Nephron progenitor cell (in vitro differentiated cells): Measurements from ENCODE around the gene ZDHHC17.
"Not testable (repeated sequence)": the region's sequence is repeated elsewhere in the genome, so short reads cannot be mapped to it uniquely, and the experiment has no call there.

Source experiments
- DNase-seq: peaks from one replicate; pipeline ENCODE4 v3.0.0; 2021
- H3K27ac Mint-ChIP-seq: 2 replicates; pipeline ENCODE4 v1.8.0; 2021; ENCODE audit warnings: mild to moderate bottlenecking, moderate library complexity, mixed read lengths
- H3K27me3 Mint-ChIP-seq: 2 replicates; pipeline ENCODE4 v1.8.0; 2021; ENCODE audit warnings: mild to moderate bottlenecking, low read depth, mixed read lengths; ENCODE audit not compliant: poor library complexity
- H3K36me3 Mint-ChIP-seq: 2 replicates; pipeline ENCODE4 v1.8.0; 2021; ENCODE audit warnings: low read depth, mixed read lengths
- H3K4me1 Mint-ChIP-seq: 2 replicates; pipeline ENCODE4 v1.8.0; 2021; ENCODE audit warnings: mixed read lengths
- H3K4me3 Mint-ChIP-seq: 2 replicates; pipeline ENCODE4 v1.8.0; 2021; ENCODE audit warnings: mild to moderate bottlenecking, moderate library complexity, mixed read lengths
- H3K9me3 Mint-ChIP-seq: 2 replicates; pipeline ENCODE4 v1.8.0; 2021; ENCODE audit warnings: mild to moderate bottlenecking, moderate library complexity, mixed read lengths
- CTCF ChIP-seq: fragments of 200-600 bp; sonication (generic); IDR thresholded peaks from 2 replicates; pipeline ENCODE4 v1.5.0; 2021; ENCODE audit warnings: antibody characterized with exemption

ZDHHC17 gene

GRCh38 chr12:76719171-76720041 lies 44.5 kb upstream of the ZDHHC17 start:
- TF ChIP-seq CTCF, result no peak
- Mint-ChIP-seq H3K4me1 (peaks cover 6% of the 10 kb centered on the region), H3K27me3 (peaks cover 5% of the 10 kb centered on the region), H3K36me3 (no peaks in the 10 kb centered on the region), H3K4me3 (no peak overlapping the region), H3K27ac (no peak overlapping the region), H3K9me3 (no peaks in the 10 kb centered on the region)
- DNase-seq, result no peak

DNA sequence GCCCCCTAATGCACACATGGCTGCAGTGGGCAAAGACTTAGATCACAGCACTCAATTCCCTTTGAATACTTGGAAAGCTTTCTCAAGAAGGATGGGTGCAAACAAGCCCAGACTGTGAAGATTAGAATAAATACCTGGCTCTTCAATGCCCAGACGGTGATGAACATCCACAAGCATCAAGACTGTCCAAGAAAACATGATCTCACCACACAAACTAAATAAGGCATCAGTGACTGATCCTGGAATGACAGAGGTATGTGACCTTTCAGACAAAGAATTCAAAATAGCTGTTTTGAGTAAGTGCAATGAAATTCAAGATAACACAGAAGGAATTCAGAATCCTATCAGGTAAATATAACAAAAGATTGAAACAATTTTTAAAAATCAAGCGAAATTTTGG lies 43.8 kb upstream of the ZDHHC17 start:
- Mint-ChIP-seq H3K4me1 (peaks cover 6% of the 10 kb centered on the region), H3K27ac (peak overlapping the region; percentile 1)
- no peak for DNase-seq

DNA sequence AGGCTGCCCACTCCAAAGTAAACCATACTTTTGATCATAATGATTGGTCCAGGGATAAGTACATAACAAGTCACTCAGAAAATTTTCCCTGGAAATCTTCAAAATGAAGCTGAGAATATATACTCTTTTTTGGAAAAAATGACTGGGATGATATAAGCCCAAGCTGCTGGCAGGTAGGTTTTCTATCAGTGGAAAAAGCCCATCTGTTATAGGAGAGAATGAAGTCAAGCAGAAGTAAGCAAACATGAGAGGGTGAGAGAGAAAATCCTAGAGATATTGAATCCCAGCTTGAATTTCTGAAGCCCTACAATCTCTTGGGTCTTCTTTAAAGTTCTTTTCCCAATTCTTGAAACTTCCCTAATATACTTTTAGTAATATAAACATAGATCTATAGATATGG lies 37.3 kb upstream of the ZDHHC17 start:
- no peak for DNase-seq
- TF ChIP-seq CTCF, result no peak
- H3K27ac Mint-ChIP-seq, result no peak overlapping the region
- H3K27me3 Mint-ChIP-seq, result peaks cover 8% of the 10 kb centered on the region
- no peaks in the 10 kb centered on the region for H3K9me3 Mint-ChIP-seq
- no peaks in the 10 kb centered on the region for H3K36me3 Mint-ChIP-seq
- H3K4me3 Mint-ChIP-seq, result no peak overlapping the region
- H3K4me1 Mint-ChIP-seq, result no peaks in the 10 kb centered on the region

More for the DNA sequence above, 43.8 kb upstream of the ZDHHC17 start:
- Mint-ChIP-seq H3K36me3 (no peaks in the 10 kb centered on the region), H3K4me3 (no peak overlapping the region), H3K27me3 (peaks cover 1% of the 10 kb centered on the region), H3K9me3 (no peaks in the 10 kb centered on the region)
- no peak for TF ChIP-seq CTCF

DNA sequence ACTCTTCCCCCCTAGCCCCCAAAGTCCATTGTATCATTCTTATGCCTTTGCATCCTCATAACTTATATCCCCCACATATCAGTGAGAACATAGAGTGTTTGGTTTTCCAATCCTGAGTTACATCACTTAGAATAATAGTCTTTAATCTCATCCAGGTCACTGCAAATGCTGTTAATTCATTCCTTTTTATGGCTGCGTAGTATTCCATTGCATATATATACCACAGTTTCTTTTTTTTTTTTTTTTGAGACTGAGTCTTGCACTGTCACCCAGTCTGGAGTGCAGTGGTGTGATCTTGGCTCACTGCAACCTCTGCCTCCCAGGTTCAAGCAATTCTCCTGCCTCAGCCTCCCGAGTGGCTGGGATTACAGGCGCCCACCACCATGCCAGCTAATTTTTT lies 31.7 kb upstream of the ZDHHC17 start:
- H3K4me3 Mint-ChIP-seq, DNase-seq, H3K4me1 Mint-ChIP-seq, H3K27ac Mint-ChIP-seq, H3K27me3 Mint-ChIP-seq: not testable (repeated sequence)
- peaks cover 52% of the 10 kb centered on the region for H3K9me3 Mint-ChIP-seq
- peaks cover 30% of the 10 kb centered on the region for H3K36me3 Mint-ChIP-seq

DNA sequence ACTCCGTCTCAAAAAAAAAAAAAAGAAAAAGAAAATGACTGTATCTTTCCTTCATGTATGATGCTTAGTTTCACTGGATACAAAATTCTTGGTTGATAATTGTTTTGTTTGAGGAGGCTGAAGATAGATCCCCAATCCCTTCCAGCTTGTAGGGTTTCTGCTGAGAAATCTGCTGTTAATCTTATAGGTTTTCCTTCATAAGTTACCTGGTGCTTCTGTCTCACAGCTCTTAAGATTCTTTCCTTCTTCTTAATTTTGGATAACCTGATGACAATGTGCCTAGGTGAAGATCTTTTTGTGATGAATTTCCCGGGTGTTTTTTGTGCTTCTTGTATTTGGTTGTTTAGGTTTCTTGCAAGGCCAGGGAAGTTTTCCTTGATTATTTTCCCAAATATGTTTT lies 26.2 kb upstream of the ZDHHC17 start:
- H3K27ac Mint-ChIP-seq, DNase-seq, H3K4me1 Mint-ChIP-seq, H3K4me3 Mint-ChIP-seq, H3K27me3 Mint-ChIP-seq: not testable (repeated sequence)
- Mint-ChIP-seq H3K9me3 (peaks cover 72% of the 10 kb centered on the region), H3K36me3 (peaks cover 47% of the 10 kb centered on the region)

DNA sequence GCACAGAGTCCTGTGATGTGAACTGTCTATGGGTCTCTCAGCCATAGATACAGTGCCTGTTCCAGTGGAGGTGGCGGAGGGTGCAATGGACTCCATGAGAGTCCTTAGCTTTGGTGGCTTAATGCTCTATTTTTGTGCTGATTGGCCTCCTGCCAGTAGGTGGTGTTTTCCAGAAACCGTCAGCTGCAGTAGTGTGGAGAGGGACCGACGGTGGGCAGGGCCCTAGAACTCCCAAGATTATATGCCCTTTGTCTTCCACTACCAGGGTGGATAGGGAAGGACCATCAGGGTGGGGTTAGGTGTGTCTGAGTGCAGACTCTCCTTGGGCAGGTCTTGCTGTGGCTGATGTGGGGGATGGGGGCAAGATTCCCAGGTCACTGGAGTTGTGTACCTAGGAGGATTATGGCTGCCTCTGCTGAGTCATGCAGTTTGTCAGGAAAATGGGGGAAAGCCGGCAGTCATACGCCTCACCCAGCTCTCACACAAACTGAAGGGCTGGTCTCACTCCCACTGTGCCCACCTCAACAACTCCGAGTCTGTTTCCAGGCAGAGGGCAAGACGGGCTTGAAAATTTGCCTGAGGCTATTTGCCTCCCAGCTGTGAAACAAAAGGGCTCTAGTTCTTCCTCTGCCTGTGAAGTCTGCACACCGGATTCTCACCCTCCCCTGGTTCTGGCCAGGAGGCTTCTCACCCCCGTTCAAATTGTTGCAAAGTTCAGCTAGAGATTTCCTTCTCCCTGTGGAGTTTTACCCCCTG lies 24.9 kb upstream of the ZDHHC17 start:
- no peak for DNase-seq
- peak overlapping the region; percentile 38 for H3K27ac Mint-ChIP-seq
- H3K4me3 Mint-ChIP-seq, result no peak overlapping the region
- H3K9me3 Mint-ChIP-seq, result peaks cover 59% of the 10 kb centered on the region
- H3K4me1 Mint-ChIP-seq, result no peaks in the 10 kb centered on the region
- TF ChIP-seq CTCF, result no peak
- peaks cover 38% of the 10 kb centered on the region for H3K36me3 Mint-ChIP-seq
- peaks cover 3% of the 10 kb centered on the region for H3K27me3 Mint-ChIP-seq
